ENCODE results near the gene ITIH5. TPM values are rescaled to one million over a fixed set of nuclear protein-coding genes. Genes with fewer than 3 reads are reported as not detected.
"Not testable (repeated sequence)": the region's sequence is repeated elsewhere in the genome, so short reads cannot be mapped to it uniquely, and the experiment has no call there.

ITIH5 gene
- total RNA-seq, 4 donors from 2014 or later = 24.9 to 68.1 (median 39.0) TPM

- Histone ChIP-seq H3K4me3 (no peak overlapping the region), H3K4me1 (peaks cover 0 to 3% (median 0%) of the 10 kb centered on the region in 4 donors), H3K27ac (replicated peaks in 1 of 4) (no peak overlapping the region), H3K9me3 (peaks cover 0 to 5% (median 2%) of the 10 kb centered on the region in 4 donors), H3K36me3 (no peaks in the 10 kb centered on the region), H3K27me3 (no peaks in the 10 kb centered on the region)
- TF ChIP-seq POLR2AphosphoS5 (IDR thresholded peaks at IDR 0.05) = no peak
- TF ChIP-seq POLR2A (IDR thresholded peaks at IDR 0.05; ENCODE audit: low read depth) = no peak
- TF ChIP-seq EP300 (IDR thresholded peaks at IDR 0.05) = no peak
- no peak for TF ChIP-seq CTCF (IDR thresholded peaks at IDR 0.05)
- intact Hi-C loops (cut with DNase I) = no loop called here
- no peak for DNase-seq (ENCODE audit: extremely low spot score)
Observed at GRCh38 chr10:7689591-7689990, 22.8 kb upstream of the ITIH5 start.

- H3K27me3 ChIP-seq = no peaks in the 10 kb centered on the region
- intact Hi-C loops (cut with DNase I) = no loop called here
- TF ChIP-seq POLR2AphosphoS5 (IDR thresholded peaks at IDR 0.05) (peak in 1 of 2 donors; percentile 52), CTCF (IDR thresholded peaks at IDR 0.05) (peak; percentile 90 to 98 (median 92)), POLR2A (IDR thresholded peaks at IDR 0.05; ENCODE audit: low read depth) (no peak), EP300 (IDR thresholded peaks at IDR 0.05) (no peak)
- H3K4me3 ChIP-seq = no peak overlapping the region
- DNase-seq (ENCODE audit: extremely low spot score) = peak; percentile 95
- peaks cover 0 to 3% (median 0%) of the 10 kb centered on the region in 4 donors for H3K4me1 ChIP-seq
- WGBS = 22% methylated on average over 19 of the region's 20 CpGs
- H3K27ac ChIP-seq (replicated peaks in 1 of 4) = no peak overlapping the region
- no peaks in the 10 kb centered on the region for H3K36me3 ChIP-seq
- H3K9me3 ChIP-seq = peaks cover 0 to 4% (median 2%) of the 10 kb centered on the region in 4 donors
Observed at GRCh38 chr10:7687228-7687907, 20.6 kb upstream of the ITIH5 start.

- WGBS = 82% methylated on average over 13 of the region's 13 CpGs
- no peak for DNase-seq (ENCODE audit: extremely low spot score)
- Histone ChIP-seq H3K4me3 (no peak overlapping the region), H3K27ac (replicated peaks in 1 of 4) (no peak overlapping the region), H3K36me3 (no peaks in the 10 kb centered on the region), H3K4me1 (peaks cover 0 to 3% (median 0%) of the 10 kb centered on the region in 4 donors), H3K27me3 (no peaks in the 10 kb centered on the region), H3K9me3 (peaks cover 0 to 4% (median 0%) of the 10 kb centered on the region in 4 donors)
- TF ChIP-seq CTCF (IDR thresholded peaks at IDR 0.05) = no peak
- no peak for TF ChIP-seq POLR2AphosphoS5 (IDR thresholded peaks at IDR 0.05)
- TF ChIP-seq EP300 (IDR thresholded peaks at IDR 0.05) = no peak
- intact Hi-C loops (cut with DNase I) = no loop called here
Observed at GRCh38 chr10:7686351-7687171, 19.8 kb upstream of the ITIH5 start.

- H3K36me3 ChIP-seq; H3K27ac ChIP-seq (replicated peaks in 1 of 4); H3K4me3 ChIP-seq; DNase-seq (ENCODE audit: extremely low spot score); intact Hi-C loops (cut with DNase I); H3K27me3 ChIP-seq; H3K4me1 ChIP-seq; H3K9me3 ChIP-seq: not testable (repeated sequence)
- 89% methylated on average over 5 of the region's 5 CpGs for WGBS
Observed at GRCh38 chr10:7680078-7680477, 13.3 kb upstream of the ITIH5 start.

GRCh38 chr10:7679256-7679655 is 12.5 kb upstream of the ITIH5 start:
- DNase-seq (ENCODE audit: extremely low spot score) = no peak
- intact Hi-C loops (cut with DNase I) = no loop called here
- Histone ChIP-seq H3K27me3 (no peaks in the 10 kb centered on the region), H3K36me3 (no peaks in the 10 kb centered on the region), H3K4me3 (no peak overlapping the region), H3K4me1 (no peaks in the 10 kb centered on the region), H3K27ac (replicated peaks in 1 of 4) (no peak overlapping the region), H3K9me3 (no peaks in the 10 kb centered on the region)
- TF ChIP-seq POLR2A (IDR thresholded peaks at IDR 0.05; ENCODE audit: low read depth) (no peak), EP300 (IDR thresholded peaks at IDR 0.05) (no peak), POLR2AphosphoS5 (IDR thresholded peaks at IDR 0.05) (no peak), CTCF (IDR thresholded peaks at IDR 0.05) (no peak)
- 81% methylated on average over 1 of the region's 1 CpG for WGBS
